PFSK-1 (cell line): ENCODE results near the gene BZW1.

Experiments
- FOXP2 ChIP-seq: optimal IDR thresholded peaks from 2 replicates; pipeline ENCODE3; 2011; ENCODE audit warnings: borderline replicate concordance, control low read depth, inconsistent platforms; ENCODE audit not compliant: insufficient read depth; ENCODE audit errors: extremely low read length, extremely low read depth
- POLR2AphosphoS5 ChIP-seq: IDR thresholded peaks from 2 replicates; pipeline ENCODE4 v1.6.1; 2012; ENCODE audit warnings: low read depth, mild to moderate bottlenecking, control low read depth, low read length, moderate library complexity
- SIN3A ChIP-seq: IDR thresholded peaks from 2 replicates; pipeline ENCODE4 v1.6.1; 2012; ENCODE audit warnings: mild to moderate bottlenecking, low read length, moderate library complexity, borderline replicate concordance; ENCODE audit not compliant: insufficient read depth
- TAF1 ChIP-seq: IDR thresholded peaks from 2 replicates; pipeline ENCODE4 v1.6.1; 2012; ENCODE audit warnings: low read length, control low read depth, borderline replicate concordance; ENCODE audit not compliant: insufficient read depth
- TF ChIP-seq, protein P1 (sequence below), 2 experiments: IDR thresholded peaks; 2 replicates each; pipeline versions ENCODE4 v1.6.1 to v1.8.0; 2011 to 2012; ENCODE audit warnings: low read depth in 2 of 2, low read length in 2 of 2, control low read depth in 1 of 2, inconsistent platforms in 1 of 2, mild to moderate bottlenecking in 1 of 2, moderate library complexity in 1 of 2; ENCODE audit not compliant: insufficient read depth in 1 of 2

DNA sequence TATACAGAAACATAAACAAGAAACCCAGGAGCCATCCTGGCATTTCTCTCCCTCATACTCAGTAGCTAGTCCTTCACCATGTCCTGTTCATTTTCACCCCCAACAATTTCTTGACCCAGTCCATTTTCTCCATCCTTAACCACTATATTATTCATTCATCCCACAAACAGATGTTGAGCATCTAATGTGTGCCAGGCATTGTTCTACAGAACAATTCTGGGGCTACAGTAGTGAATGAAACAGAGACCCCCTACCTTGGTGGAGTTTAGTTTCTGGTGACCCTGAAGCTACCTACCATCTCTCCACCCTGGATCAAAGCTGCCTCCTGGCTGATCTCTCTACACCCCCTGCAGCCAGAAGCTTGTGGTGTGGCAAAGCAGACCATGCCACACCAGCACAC is 27.5 kb upstream of the BZW1 start:
- TF ChIP-seq, protein P1, sequence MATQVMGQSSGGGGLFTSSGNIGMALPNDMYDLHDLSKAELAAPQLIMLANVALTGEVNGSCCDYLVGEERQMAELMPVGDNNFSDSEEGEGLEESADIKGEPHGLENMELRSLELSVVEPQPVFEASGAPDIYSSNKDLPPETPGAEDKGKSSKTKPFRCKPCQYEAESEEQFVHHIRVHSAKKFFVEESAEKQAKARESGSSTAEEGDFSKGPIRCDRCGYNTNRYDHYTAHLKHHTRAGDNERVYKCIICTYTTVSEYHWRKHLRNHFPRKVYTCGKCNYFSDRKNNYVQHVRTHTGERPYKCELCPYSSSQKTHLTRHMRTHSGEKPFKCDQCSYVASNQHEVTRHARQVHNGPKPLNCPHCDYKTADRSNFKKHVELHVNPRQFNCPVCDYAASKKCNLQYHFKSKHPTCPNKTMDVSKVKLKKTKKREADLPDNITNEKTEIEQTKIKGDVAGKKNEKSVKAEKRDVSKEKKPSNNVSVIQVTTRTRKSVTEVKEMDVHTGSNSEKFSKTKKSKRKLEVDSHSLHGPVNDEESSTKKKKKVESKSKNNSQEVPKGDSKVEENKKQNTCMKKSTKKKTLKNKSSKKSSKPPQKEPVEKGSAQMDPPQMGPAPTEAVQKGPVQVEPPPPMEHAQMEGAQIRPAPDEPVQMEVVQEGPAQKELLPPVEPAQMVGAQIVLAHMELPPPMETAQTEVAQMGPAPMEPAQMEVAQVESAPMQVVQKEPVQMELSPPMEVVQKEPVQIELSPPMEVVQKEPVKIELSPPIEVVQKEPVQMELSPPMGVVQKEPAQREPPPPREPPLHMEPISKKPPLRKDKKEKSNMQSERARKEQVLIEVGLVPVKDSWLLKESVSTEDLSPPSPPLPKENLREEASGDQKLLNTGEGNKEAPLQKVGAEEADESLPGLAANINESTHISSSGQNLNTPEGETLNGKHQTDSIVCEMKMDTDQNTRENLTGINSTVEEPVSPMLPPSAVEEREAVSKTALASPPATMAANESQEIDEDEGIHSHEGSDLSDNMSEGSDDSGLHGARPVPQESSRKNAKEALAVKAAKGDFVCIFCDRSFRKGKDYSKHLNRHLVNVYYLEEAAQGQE (IDR thresholded peaks at IDR 0.05; ENCODE audit: insufficient read depth in 1 of 2, low read depth in 2 of 2, low read length in 2 of 2), result no peak
- TF ChIP-seq POLR2AphosphoS5, result no peak
- TF ChIP-seq TAF1, result no peak
- no peak for TF ChIP-seq FOXP2
- TF ChIP-seq SIN3A, result no peak
